PC-3 (cell line): ENCODE results near the gene WDR48. TPM values are rescaled to one million over a fixed set of nuclear protein-coding genes. Genes with fewer than 3 reads are reported as not detected.
A peak's percentile ranks its signal among the peaks of the same experiment; 100 is the strongest.

Experiments
- ATAC-seq: fragments of 200-7000 bp; cut with Tn5 transposase; 2 replicates; pipeline ENCODE4 v1.9.1; 2020; ENCODE audit warnings: mild to moderate bottlenecking, moderate library complexity
- BruUV-seq: library from RNA; stranded (reverse); fragments of 400-500 nt; replicated peaks from 2 replicates; lab custom pipeline; 2021; lab: Mats Ljungman, UMichigan
- CTCF ChIA-PET: fragments of 300-600 bp; sonication (Branson Sonifier 250); formaldehyde crosslinking; loops from one replicate; lab custom pipeline; 2022; ENCODE audit warnings: antibody characterized with exemption; lab: Charles Lee
- POLR2A ChIA-PET: fragments of 300-600 bp; sonication (Branson Sonifier 250); formaldehyde crosslinking; loops from one replicate; lab custom pipeline; 2022; ENCODE audit warnings: antibody characterized with exemption; ENCODE audit not compliant: unreplicated experiment; lab: Charles Lee
- DNase-seq: peaks from one replicate; pipeline ENCODE4 v3.0.0-alpha.2; 2015
- H2AFZ ChIP-seq: fragments of 300-600 bp; sonication (generic); 2 replicates; pipeline ENCODE4 v1.6.0; 2016; ENCODE audit warnings: antibody characterized with exemption, low read length
- H3F3A ChIP-seq: fragments of 300-600 bp; sonication (generic); one replicate; pipeline ENCODE4 v1.6.0; 2017; ENCODE audit warnings: antibody characterized with exemption, low read length, control low read depth, mild to moderate bottlenecking; ENCODE audit not compliant: unreplicated experiment
- H3K27ac ChIP-seq: fragments of 300-600 bp; sonication (generic); 2 replicates; pipeline ENCODE4 v1.5.1; 2016; ENCODE audit warnings: mild to moderate bottlenecking, low read length
- H3K27me3 ChIP-seq: fragments of 300-600 bp; sonication (generic); 2 replicates; pipeline ENCODE4 v1.6.1; 2016; ENCODE audit warnings: low read length, mixed read lengths
- H3K36me3 ChIP-seq: fragments of 300-600 bp; sonication (generic); 2 replicates; pipeline ENCODE4 v1.6.1; 2016; ENCODE audit warnings: low read depth, mixed run types, low read length, mixed read lengths
- H3K4me1 ChIP-seq: fragments of 300-600 bp; sonication (generic); 2 replicates; pipeline ENCODE4 v1.5.1; 2016; ENCODE audit warnings: low read length; ENCODE audit not compliant: insufficient read depth
- H3K4me2 ChIP-seq: fragments of 300-600 bp; sonication (generic); 2 replicates; pipeline ENCODE4 v1.6.0; 2016; ENCODE audit warnings: low read length
- H3K4me3 ChIP-seq: fragments of 300-600 bp; sonication (generic); 2 replicates; pipeline ENCODE4 v1.5.1; 2016; ENCODE audit warnings: mild to moderate bottlenecking, low read length, mixed read lengths
- H3K79me2 ChIP-seq: fragments of 300-600 bp; sonication (generic); 2 replicates; pipeline ENCODE4 v1.6.1; 2017; ENCODE audit warnings: low read length, mixed read lengths
- H3K9ac ChIP-seq: fragments of 300-600 bp; sonication (generic); 2 replicates; pipeline ENCODE4 v1.6.0; 2016; ENCODE audit warnings: mild to moderate bottlenecking, low read length
- H3K9me2 ChIP-seq: fragments of 300-600 bp; sonication (generic); replicated peaks from 2 replicates; pipeline ENCODE4 v1.6.1; 2016; ENCODE audit warnings: mixed run types, low read length, mixed read lengths
- H3K9me3 ChIP-seq: fragments of 300-600 bp; sonication (generic); 2 replicates; pipeline ENCODE4 v1.6.1; 2016; ENCODE audit warnings: low read length, mixed read lengths
- H4K20me1 ChIP-seq: fragments of 300-600 bp; sonication (generic); 2 replicates; pipeline ENCODE4 v1.6.1; 2016; ENCODE audit warnings: low read length, mixed read lengths
- CTCF ChIP-seq: fragments of 300-600 bp; sonication (generic); conservative IDR thresholded peaks from 2 replicates; pipeline ENCODE4 v1.5.1; 2017; ENCODE audit warnings: antibody characterized with exemption, low read depth, mild to moderate bottlenecking, low read length
- EZH2 ChIP-seq: fragments of 300-600 bp; sonication (generic); IDR thresholded peaks from one replicate; pipeline ENCODE4 v1.6.1; 2017; ENCODE audit warnings: antibody characterized with exemption, mild to moderate bottlenecking, low read length; ENCODE audit not compliant: unreplicated experiment
- intact Hi-C: fragments of 100-400 bp; cut with micrococcal nuclease; formaldehyde crosslinking; loops from 2 replicates; pipeline ENCODE4 v1.9.0; 2023
- total RNA-seq: library from RNA; depleted of rRNA; stranded (reverse); fragments of >200 nt; gene quantifications from 2 replicates; pipeline ENCODE4 v1.2.3, GENCODE V29; 2014

The WDR48 gene
- total RNA-seq, 1 experiment from 2014 or later = 21.0 TPM

GRCh38 chr3:39106281-39106811 is 54.5 kb downstream of the WDR48 start:
- no peaks in the 10 kb centered on the region for H3F3A ChIP-seq
- peak overlapping the region; percentile 70 for H3K9ac ChIP-seq
- intact Hi-C loops = loop anchor here (2.0 kb wide), 1 partner anchor 74 kb away; no protein-coding TSS in a partner anchor
- no peaks in the 10 kb centered on the region for H3K36me3 ChIP-seq
- ChIA-PET POLR2A (no interaction called here), CTCF (no interaction called here)
- H2AFZ ChIP-seq = peak overlapping the region; percentile 97
- DNase-seq = peak; percentile 46
- no peaks in the 10 kb centered on the region for H3K9me3 ChIP-seq
- H3K4me2 ChIP-seq = peak overlapping the region; percentile 99
- BruUV-seq = TSS peak; percentile 64
- peaks cover 42% of the 10 kb centered on the region for H3K79me2 ChIP-seq
- TF ChIP-seq CTCF = no peak
- H3K27ac ChIP-seq = no peak overlapping the region
- no peak for ATAC-seq
- no peaks in the 10 kb centered on the region for H3K27me3 ChIP-seq
- H3K4me1 ChIP-seq = peaks cover 24% of the 10 kb centered on the region
- peak overlapping the region; percentile 94 for H3K4me3 ChIP-seq
- peaks cover 15% of the 10 kb centered on the region; the same call in 1 of the 2 replicates for H4K20me1 ChIP-seq
- H3K9me2 ChIP-seq = no peaks in the 10 kb centered on the region

- H3K4me1 ChIP-seq = peaks cover 24% of the 10 kb centered on the region
- intact Hi-C loops = loop anchor here (1.0 to 2.0 kb wide), 2 partner anchors 19 to 74 kb away; no protein-coding TSS in a partner anchor
- H3K9me3 ChIP-seq = no peaks in the 10 kb centered on the region
- H4K20me1 ChIP-seq = peaks cover 15% of the 10 kb centered on the region; the same call in 1 of the 2 replicates
- peaks cover 42% of the 10 kb centered on the region for H3K79me2 ChIP-seq
- no peaks in the 10 kb centered on the region for H3K9me2 ChIP-seq
- CTCF ChIA-PET = interaction anchor here (1.1 to 1.5 kb wide), 2 partner anchors 181 to 184 kb away, joined by 5 read pairs; no protein-coding TSS in a partner anchor
- peak overlapping the region; percentile 97 for H2AFZ ChIP-seq
- H3K36me3 ChIP-seq = no peaks in the 10 kb centered on the region
- peak overlapping the region; percentile 70 for H3K9ac ChIP-seq
- peak overlapping the region; percentile 94 for H3K4me3 ChIP-seq
- H3K4me2 ChIP-seq = peak overlapping the region; percentile 99
- POLR2A ChIA-PET = no interaction called here
- DNase-seq (peak; percentile 55), ATAC-seq (peak; percentile 65)
- H3K27ac ChIP-seq = no peak overlapping the region
- TF ChIP-seq CTCF (no peak), EZH2 (no peak)
- no peaks in the 10 kb centered on the region for H3F3A ChIP-seq
- H3K27me3 ChIP-seq = no peaks in the 10 kb centered on the region
- no TSS peak for BruUV-seq
Observed at GRCh38 chr3:39106851-39107387, 55.1 kb downstream of the WDR48 start.
